GM19438 (cell line): ENCODE data around the gene MUC4.

ENCODE experiments used
- ATAC-seq: cut with Tn5 transposase; IDR thresholded peaks from one replicate; pipeline ENCODE4 v1.9.1; 2021; ENCODE audit warnings: low read depth; ENCODE audit not compliant: unreplicated experiment

The MUC4 gene

GRCh38 chr3:195708061-195708460, 103.7 kb downstream of the MUC4 start:
- no peak for ATAC-seq

- ATAC-seq, result no peak
These were observed 106.4 kb downstream of the MUC4 start for GRCh38 chr3:195705081-195705991.

GRCh38 chr3:195704433-195704999, 107.2 kb downstream of the MUC4 start:
- no peak for ATAC-seq

GRCh38 chr3:195703776-195704175, 108.0 kb downstream of the MUC4 start:
- ATAC-seq, result no peak

GRCh38 chr3:195701042-195701915, 110.5 kb downstream of the MUC4 start:
- ATAC-seq, result no peak

GRCh38 chr3:195700319-195700718, 111.4 kb downstream of the MUC4 start:
- ATAC-seq, result no peak

- ATAC-seq, result no peak
These were observed 111.9 kb downstream of the MUC4 start for GRCh38 chr3:195699860-195700259.

- ATAC-seq, result no peak
These were observed 112.3 kb downstream of the MUC4 start for GRCh38 chr3:195699388-195699771.

GRCh38 chr3:195698647-195699387, 112.9 kb downstream of the MUC4 start:
- no peak for ATAC-seq

GRCh38 chr3:195698325-195698646, 113.4 kb downstream of the MUC4 start:
- ATAC-seq, result no peak

- no peak for ATAC-seq
These were observed 114.0 kb downstream of the MUC4 start for GRCh38 chr3:195697582-195698324.
